GM23338 (cell line): ENCODE data around the gene ETHE1. TPM values are rescaled to one million over a fixed set of nuclear protein-coding genes. Genes with fewer than 3 reads are reported as not detected.

Source experiments
- ATAC-seq: fragments of 200-7000 bp; cut with Tn5 transposase; 3 replicates; pipeline ENCODE4 v1.9.1; 2020
- DNase-seq: peaks from one replicate; pipeline ENCODE4 v3.0.0-alpha.2; 2015; ENCODE audit warnings: low spot score
- H2AFZ ChIP-seq: fragments of 200-600 bp; sonication (generic); 2 replicates; pipeline ENCODE4 v1.8.0; 2016; ENCODE audit warnings: antibody characterized with exemption, mild to moderate bottlenecking, moderate library complexity
- H3F3A ChIP-seq: fragments of 200-600 bp; sonication (generic); replicated peaks from 2 replicates; pipeline ENCODE4 v1.8.0; 2017; ENCODE audit warnings: antibody characterized with exemption, mixed run types, low read depth
- H3K27ac ChIP-seq: fragments of 200-600 bp; sonication (generic); 2 replicates; pipeline ENCODE4 v1.6.1; 2016; ENCODE audit warnings: low read depth
- H3K27me3 ChIP-seq: fragments of 200-600 bp; sonication (generic); 2 replicates; pipeline ENCODE4 v1.8.0; 2016; ENCODE audit warnings: mild to moderate bottlenecking, mixed run types, moderate library complexity; ENCODE audit not compliant: insufficient read depth
- H3K36me3 ChIP-seq: fragments of 200-600 bp; sonication (generic); 2 replicates; pipeline ENCODE4 v1.8.0; 2016; ENCODE audit warnings: mild to moderate bottlenecking; ENCODE audit not compliant: insufficient read depth
- H3K4me1 ChIP-seq: fragments of 200-600 bp; sonication (generic); 2 replicates; pipeline ENCODE4 v1.8.0; 2016; ENCODE audit warnings: mild to moderate bottlenecking, moderate library complexity; ENCODE audit not compliant: insufficient read depth
- H3K4me2 ChIP-seq: fragments of 200-600 bp; sonication (generic); 2 replicates; pipeline ENCODE4 v1.7.1; 2017; ENCODE audit warnings: mixed run types
- H3K4me3 ChIP-seq: fragments of 200-600 bp; sonication (generic); 2 replicates; pipeline ENCODE4 v1.6.1; 2016; ENCODE audit warnings: mixed run types
- H3K79me2 ChIP-seq: fragments of 200-600 bp; sonication (generic); replicated peaks from 2 replicates; pipeline ENCODE4 v1.8.0; 2017; ENCODE audit warnings: mild to moderate bottlenecking; ENCODE audit not compliant: insufficient read depth
- H3K9me2 ChIP-seq: fragments of 200-600 bp; sonication (generic); 2 replicates; pipeline ENCODE4 v1.8.0; 2017; ENCODE audit not compliant: insufficient read depth
- H4K20me1 ChIP-seq: fragments of 200-600 bp; sonication (generic); replicated peaks from 2 replicates; pipeline ENCODE4 v1.8.0; 2017; ENCODE audit warnings: mild to moderate bottlenecking; ENCODE audit not compliant: insufficient read depth
- H3K27ac Mint-ChIP-seq: 2 replicates; pipeline ENCODE4 v1.8.0; 2020; ENCODE audit warnings: inconsistent platforms, mild to moderate bottlenecking, moderate library complexity, mixed read lengths
- H3K27me3 Mint-ChIP-seq: 3 replicates; pipeline ENCODE4 v1.8.0; 2022; ENCODE audit warnings: low read depth, mild to moderate bottlenecking, moderate library complexity, mixed read lengths, inconsistent platforms; ENCODE audit not compliant: insufficient read depth, poor library complexity
- H3K36me3 Mint-ChIP-seq: 3 replicates; pipeline ENCODE4 v1.8.0; 2021; ENCODE audit warnings: low read depth, mild to moderate bottlenecking, inconsistent platforms, moderate library complexity, mixed read lengths
- H3K4me1 Mint-ChIP-seq: 3 replicates; pipeline ENCODE4 v1.8.0; 2020; ENCODE audit warnings: mild to moderate bottlenecking, inconsistent platforms, mixed read lengths
- H3K4me3 Mint-ChIP-seq: 3 replicates; pipeline ENCODE4 v1.8.0; 2021; ENCODE audit warnings: moderate library complexity, mild to moderate bottlenecking, inconsistent platforms, mixed read lengths
- H3K9me3 Mint-ChIP-seq: 3 replicates; pipeline ENCODE4 v1.8.0; 2020; ENCODE audit warnings: moderate library complexity, mild to moderate bottlenecking, inconsistent platforms, mixed read lengths
- CREB1 ChIP-seq: fragments of 250-450 bp; sonication (Bioruptor Pico); IDR thresholded peaks from 2 replicates; pipeline ENCODE4 v1.5.0; 2020; ENCODE audit warnings: low read depth, mild to moderate bottlenecking, moderate library complexity
- EZH2 ChIP-seq: fragments of 200-600 bp; sonication (generic); IDR thresholded peaks from one replicate; pipeline ENCODE4 v1.8.0; 2017; ENCODE audit warnings: antibody characterized with exemption, mild to moderate bottlenecking, low read depth; ENCODE audit not compliant: unreplicated experiment
- EZH2phosphoT487 ChIP-seq: fragments of 200-600 bp; sonication (generic); IDR thresholded peaks from one replicate; pipeline ENCODE4 v1.8.1; 2018; ENCODE audit warnings: antibody characterized with exemption; ENCODE audit not compliant: unreplicated experiment
- JUNB ChIP-seq: IDR thresholded peaks from one replicate; pipeline ENCODE4 v1.6.1; 2016; ENCODE audit warnings: antibody characterized with exemption; ENCODE audit not compliant: unreplicated experiment
- NANOG ChIP-seq: IDR thresholded peaks from 2 replicates; pipeline ENCODE4 v1.6.1; 2016; ENCODE audit warnings: antibody characterized with exemption, borderline replicate concordance
- POLR2AphosphoS5 ChIP-seq: IDR thresholded peaks from 2 replicates; pipeline ENCODE4 v1.6.1; 2016; ENCODE audit warnings: antibody characterized with exemption, low read depth
- STAT1 ChIP-seq: IDR thresholded peaks from one replicate; pipeline ENCODE4 v1.6.1; 2016; ENCODE audit warnings: antibody characterized with exemption; ENCODE audit not compliant: unreplicated experiment
- ZNF114 ChIP-seq: fragments of 250-450 bp; sonication (Bioruptor Pico); IDR thresholded peaks from 2 replicates; pipeline ENCODE4 v1.5.0; 2020; ENCODE audit warnings: mild to moderate bottlenecking, moderate library complexity
- ZNF331 ChIP-seq: fragments of 250-450 bp; sonication (Bioruptor Pico); IDR thresholded peaks from 2 replicates; pipeline ENCODE4 v1.5.0; 2020; ENCODE audit warnings: low read depth, mild to moderate bottlenecking, moderate library complexity
- polyA plus RNA-seq: library from polyadenylated mRNA; unstranded; fragments of >200 nt; fragmentation: Nextera tagmentation; extraction: Ambion mirVana; gene quantifications from 2 replicates; pipeline ENCODE4 v1.2.1, GENCODE V29; 2016
- total RNA-seq: library from RNA; depleted of rRNA; stranded (reverse); fragments of >200 nt; shearing (Covaris generic); gene quantifications from 2 replicates; pipeline ENCODE4 v1.2.3, GENCODE V29; 2014
- TF ChIP-seq, protein P1 (sequence below), 2 experiments: fragments of 200-600 bp in 1 of 2; sonication (generic) in 1 of 2; conservative IDR thresholded peaks; 2 replicates each; pipeline versions ENCODE4 v1.5.1 to v1.6.1; 2016 to 2017; ENCODE audit warnings: antibody characterized with exemption in 2 of 2, low read depth in 2 of 2, mild to moderate bottlenecking in 2 of 2, moderate library complexity in 1 of 2
- TF ChIP-seq, protein P2 (sequence below): IDR thresholded peaks from 2 replicates; pipeline ENCODE4 v1.6.1; 2016; ENCODE audit warnings: antibody characterized with exemption
- TF ChIP-seq, protein P3 (sequence below): IDR thresholded peaks from one replicate; pipeline ENCODE4 v1.6.1; 2018; ENCODE audit warnings: antibody characterized with exemption; ENCODE audit not compliant: unreplicated experiment
- TF ChIP-seq, protein P4 (sequence below): fragments of 250-450 bp; sonication (Bioruptor Pico); IDR thresholded peaks from 2 replicates; pipeline ENCODE4 v1.5.0; 2020; ENCODE audit warnings: mild to moderate bottlenecking, moderate library complexity

The ETHE1 gene
- total and polyA plus RNA-seq, 2 experiments from 2014 or later = 11.1 to 25.5 TPM

DNA sequence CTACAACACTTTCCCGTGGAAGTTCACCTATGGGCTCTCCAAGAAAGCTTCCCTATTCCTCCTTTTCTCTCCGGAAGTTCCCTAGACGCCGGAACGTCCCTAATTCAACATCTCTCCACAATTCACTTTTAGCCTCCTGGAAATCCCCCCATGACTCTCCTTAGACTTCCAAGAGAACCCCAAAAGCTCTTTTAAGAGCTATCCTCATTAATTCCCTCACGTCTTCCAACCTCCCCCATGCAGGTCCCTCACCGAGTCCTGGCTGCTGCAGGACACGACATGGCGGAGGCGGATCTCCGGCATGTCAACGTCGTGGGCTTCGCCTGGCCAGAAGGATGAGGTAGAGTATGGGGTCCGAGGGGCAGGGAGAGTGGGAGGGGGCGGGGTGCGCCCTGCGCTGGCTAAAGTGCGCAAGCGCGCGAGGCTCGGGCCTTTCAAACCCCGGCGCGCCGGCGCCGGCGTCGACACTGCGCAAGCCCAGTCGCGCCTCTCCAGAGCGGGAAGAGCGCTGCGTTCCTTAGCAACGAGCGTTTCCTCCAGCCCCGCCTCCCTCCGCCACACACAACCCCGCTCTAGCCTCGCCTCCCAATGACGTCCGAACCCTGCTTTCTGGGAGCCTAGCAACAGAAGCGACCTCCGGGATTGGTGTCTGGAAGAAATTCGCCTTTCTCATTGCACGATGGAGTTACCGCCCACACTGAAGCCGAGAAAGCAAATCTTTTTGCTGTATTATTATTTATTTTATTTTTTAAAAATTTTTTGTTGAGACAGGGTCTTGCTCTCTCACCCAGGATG is 48.4 kb upstream of the ETHE1 start, which contains the start of the genes PINLYP and XRCC1:
PINLYP (plus strand) TSS at position 646 of the 795 bp plus-strand sequence. CDS start 1,391 bp downstream, outside the sequence.
XRCC1 (minus strand) TSS at position 372 of the 795 bp plus-strand sequence; CDS start at position 303, 69 bp downstream.
- H3K9me3 Mint-ChIP-seq = no peaks in the 10 kb centered on the region; the same call in 2 of the 3 replicates
- H3K36me3 Mint-ChIP-seq = peaks cover 21% of the 10 kb centered on the region
- no peaks in the 10 kb centered on the region for H3K9me2 ChIP-seq
- no peaks in the 10 kb centered on the region; the same call in 1 of the 2 replicates for H4K20me1 ChIP-seq
- no peaks in the 10 kb centered on the region for H3K36me3 ChIP-seq
- peak within 1 kb of the TSS; percentile 96 for H3K27ac Mint-ChIP-seq
- no peaks in the 10 kb centered on the region; the same call in 1 of the 2 replicates for H3F3A ChIP-seq
- H3K4me1 ChIP-seq = peaks cover 14% of the 10 kb centered on the region
- H3K4me3 Mint-ChIP-seq = peak within 1 kb of the TSS; percentile 98
- peaks cover 12% of the 10 kb centered on the region; the same call in 1 of the 2 replicates for H3K79me2 ChIP-seq
- ATAC-seq (peak; percentile 92), DNase-seq (peak; percentile 100)
- H3K4me2 ChIP-seq = peak within 1 kb of the TSS; percentile 98
- peak within 1 kb of the TSS; percentile 99 for H3K4me3 ChIP-seq
- H2AFZ ChIP-seq = peak within 1 kb of the TSS; percentile 93; the same call in 1 of the 2 replicates
- no peaks in the 10 kb centered on the region for H3K27me3 ChIP-seq
- H3K4me1 Mint-ChIP-seq = peaks cover 22% of the 10 kb centered on the region
- peaks cover 8% of the 10 kb centered on the region for H3K27me3 Mint-ChIP-seq
- TF ChIP-seq ZNF331 (CRISPR knock-in tag) = no peak
- no peak for TF ChIP-seq EZH2phosphoT487
- TF ChIP-seq CREB1 (CRISPR knock-in tag) = peak; percentile 92
- TF ChIP-seq, protein P1, sequence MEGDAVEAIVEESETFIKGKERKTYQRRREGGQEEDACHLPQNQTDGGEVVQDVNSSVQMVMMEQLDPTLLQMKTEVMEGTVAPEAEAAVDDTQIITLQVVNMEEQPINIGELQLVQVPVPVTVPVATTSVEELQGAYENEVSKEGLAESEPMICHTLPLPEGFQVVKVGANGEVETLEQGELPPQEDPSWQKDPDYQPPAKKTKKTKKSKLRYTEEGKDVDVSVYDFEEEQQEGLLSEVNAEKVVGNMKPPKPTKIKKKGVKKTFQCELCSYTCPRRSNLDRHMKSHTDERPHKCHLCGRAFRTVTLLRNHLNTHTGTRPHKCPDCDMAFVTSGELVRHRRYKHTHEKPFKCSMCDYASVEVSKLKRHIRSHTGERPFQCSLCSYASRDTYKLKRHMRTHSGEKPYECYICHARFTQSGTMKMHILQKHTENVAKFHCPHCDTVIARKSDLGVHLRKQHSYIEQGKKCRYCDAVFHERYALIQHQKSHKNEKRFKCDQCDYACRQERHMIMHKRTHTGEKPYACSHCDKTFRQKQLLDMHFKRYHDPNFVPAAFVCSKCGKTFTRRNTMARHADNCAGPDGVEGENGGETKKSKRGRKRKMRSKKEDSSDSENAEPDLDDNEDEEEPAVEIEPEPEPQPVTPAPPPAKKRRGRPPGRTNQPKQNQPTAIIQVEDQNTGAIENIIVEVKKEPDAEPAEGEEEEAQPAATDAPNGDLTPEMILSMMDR (conservative IDR thresholded peaks at IDR 0.05; ENCODE audit: low read depth in 2 of 2) = no peak
- TF ChIP-seq, protein P2, sequence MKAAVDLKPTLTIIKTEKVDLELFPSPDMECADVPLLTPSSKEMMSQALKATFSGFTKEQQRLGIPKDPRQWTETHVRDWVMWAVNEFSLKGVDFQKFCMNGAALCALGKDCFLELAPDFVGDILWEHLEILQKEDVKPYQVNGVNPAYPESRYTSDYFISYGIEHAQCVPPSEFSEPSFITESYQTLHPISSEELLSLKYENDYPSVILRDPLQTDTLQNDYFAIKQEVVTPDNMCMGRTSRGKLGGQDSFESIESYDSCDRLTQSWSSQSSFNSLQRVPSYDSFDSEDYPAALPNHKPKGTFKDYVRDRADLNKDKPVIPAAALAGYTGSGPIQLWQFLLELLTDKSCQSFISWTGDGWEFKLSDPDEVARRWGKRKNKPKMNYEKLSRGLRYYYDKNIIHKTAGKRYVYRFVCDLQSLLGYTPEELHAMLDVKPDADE = peak; percentile 57; the same call in 1 of the 2 replicates
- TF ChIP-seq, protein P3, sequence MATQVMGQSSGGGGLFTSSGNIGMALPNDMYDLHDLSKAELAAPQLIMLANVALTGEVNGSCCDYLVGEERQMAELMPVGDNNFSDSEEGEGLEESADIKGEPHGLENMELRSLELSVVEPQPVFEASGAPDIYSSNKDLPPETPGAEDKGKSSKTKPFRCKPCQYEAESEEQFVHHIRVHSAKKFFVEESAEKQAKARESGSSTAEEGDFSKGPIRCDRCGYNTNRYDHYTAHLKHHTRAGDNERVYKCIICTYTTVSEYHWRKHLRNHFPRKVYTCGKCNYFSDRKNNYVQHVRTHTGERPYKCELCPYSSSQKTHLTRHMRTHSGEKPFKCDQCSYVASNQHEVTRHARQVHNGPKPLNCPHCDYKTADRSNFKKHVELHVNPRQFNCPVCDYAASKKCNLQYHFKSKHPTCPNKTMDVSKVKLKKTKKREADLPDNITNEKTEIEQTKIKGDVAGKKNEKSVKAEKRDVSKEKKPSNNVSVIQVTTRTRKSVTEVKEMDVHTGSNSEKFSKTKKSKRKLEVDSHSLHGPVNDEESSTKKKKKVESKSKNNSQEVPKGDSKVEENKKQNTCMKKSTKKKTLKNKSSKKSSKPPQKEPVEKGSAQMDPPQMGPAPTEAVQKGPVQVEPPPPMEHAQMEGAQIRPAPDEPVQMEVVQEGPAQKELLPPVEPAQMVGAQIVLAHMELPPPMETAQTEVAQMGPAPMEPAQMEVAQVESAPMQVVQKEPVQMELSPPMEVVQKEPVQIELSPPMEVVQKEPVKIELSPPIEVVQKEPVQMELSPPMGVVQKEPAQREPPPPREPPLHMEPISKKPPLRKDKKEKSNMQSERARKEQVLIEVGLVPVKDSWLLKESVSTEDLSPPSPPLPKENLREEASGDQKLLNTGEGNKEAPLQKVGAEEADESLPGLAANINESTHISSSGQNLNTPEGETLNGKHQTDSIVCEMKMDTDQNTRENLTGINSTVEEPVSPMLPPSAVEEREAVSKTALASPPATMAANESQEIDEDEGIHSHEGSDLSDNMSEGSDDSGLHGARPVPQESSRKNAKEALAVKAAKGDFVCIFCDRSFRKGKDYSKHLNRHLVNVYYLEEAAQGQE = no peak
- TF ChIP-seq JUNB = no peak
- TF ChIP-seq, protein P4, sequence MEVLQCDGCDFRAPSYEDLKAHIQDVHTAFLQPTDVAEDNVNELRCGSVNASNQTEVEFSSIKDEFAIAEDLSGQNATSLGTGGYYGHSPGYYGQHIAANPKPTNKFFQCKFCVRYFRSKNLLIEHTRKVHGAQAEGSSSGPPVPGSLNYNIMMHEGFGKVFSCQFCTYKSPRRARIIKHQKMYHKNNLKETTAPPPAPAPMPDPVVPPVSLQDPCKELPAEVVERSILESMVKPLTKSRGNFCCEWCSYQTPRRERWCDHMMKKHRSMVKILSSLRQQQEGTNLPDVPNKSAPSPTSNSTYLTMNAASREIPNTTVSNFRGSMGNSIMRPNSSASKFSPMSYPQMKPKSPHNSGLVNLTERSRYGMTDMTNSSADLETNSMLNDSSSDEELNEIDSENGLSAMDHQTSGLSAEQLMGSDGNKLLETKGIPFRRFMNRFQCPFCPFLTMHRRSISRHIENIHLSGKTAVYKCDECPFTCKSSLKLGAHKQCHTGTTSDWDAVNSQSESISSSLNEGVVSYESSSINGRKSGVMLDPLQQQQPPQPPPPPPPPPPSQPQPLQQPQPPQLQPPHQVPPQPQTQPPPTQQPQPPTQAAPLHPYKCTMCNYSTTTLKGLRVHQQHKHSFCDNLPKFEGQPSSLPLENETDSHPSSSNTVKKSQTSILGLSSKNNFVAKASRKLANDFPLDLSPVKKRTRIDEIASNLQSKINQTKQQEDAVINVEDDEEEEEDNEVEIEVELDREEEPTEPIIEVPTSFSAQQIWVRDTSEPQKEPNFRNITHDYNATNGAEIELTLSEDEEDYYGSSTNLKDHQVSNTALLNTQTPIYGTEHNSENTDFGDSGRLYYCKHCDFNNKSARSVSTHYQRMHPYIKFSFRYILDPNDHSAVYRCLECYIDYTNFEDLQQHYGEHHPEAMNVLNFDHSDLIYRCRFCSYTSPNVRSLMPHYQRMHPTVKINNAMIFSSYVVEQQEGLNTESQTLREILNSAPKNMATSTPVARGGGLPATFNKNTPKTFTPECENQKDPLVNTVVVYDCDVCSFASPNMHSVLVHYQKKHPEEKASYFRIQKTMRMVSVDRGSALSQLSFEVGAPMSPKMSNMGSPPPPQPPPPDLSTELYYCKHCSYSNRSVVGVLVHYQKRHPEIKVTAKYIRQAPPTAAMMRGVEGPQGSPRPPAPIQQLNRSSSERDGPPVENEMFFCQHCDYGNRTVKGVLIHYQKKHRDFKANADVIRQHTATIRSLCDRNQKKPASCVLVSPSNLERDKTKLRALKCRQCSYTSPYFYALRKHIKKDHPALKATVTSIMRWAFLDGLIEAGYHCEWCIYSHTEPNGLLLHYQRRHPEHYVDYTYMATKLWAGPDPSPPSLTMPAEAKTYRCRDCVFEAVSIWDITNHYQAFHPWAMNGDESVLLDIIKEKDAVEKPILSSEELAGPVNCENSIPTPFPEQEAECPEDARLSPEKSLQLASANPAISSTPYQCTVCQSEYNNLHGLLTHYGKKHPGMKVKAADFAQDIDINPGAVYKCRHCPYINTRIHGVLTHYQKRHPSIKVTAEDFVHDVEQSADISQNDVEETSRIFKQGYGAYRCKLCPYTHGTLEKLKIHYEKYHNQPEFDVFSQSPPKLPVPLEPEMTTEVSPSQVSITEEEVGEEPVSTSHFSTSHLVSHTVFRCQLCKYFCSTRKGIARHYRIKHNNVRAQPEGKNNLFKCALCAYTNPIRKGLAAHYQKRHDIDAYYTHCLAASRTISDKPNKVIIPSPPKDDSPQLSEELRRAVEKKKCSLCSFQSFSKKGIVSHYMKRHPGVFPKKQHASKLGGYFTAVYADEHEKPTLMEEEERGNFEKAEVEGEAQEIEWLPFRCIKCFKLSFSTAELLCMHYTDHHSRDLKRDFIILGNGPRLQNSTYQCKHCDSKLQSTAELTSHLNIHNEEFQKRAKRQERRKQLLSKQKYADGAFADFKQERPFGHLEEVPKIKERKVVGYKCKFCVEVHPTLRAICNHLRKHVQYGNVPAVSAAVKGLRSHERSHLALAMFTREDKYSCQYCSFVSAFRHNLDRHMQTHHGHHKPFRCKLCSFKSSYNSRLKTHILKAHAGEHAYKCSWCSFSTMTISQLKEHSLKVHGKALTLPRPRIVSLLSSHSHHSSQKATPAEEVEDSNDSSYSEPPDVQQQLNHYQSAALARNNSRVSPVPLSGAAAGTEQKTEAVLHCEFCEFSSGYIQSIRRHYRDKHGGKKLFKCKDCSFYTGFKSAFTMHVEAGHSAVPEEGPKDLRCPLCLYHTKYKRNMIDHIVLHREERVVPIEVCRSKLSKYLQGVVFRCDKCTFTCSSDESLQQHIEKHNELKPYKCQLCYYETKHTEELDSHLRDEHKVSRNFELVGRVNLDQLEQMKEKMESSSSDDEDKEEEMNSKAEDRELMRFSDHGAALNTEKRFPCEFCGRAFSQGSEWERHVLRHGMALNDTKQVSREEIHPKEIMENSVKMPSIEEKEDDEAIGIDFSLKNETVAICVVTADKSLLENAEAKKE (CRISPR knock-in tag) = no peak
- TF ChIP-seq ZNF114 (CRISPR knock-in tag) = no peak
- TF ChIP-seq POLR2AphosphoS5 = peak; percentile 80
- no peak for TF ChIP-seq NANOG
- TF ChIP-seq EZH2 = no peak
- no peak for TF ChIP-seq STAT1
- H3K27ac ChIP-seq = peak within 1 kb of the TSS; percentile 89
